GM18909 (cell line): ENCODE results near the gene LGALS9C.
A peak's percentile ranks its signal among the peaks of the same experiment; 100 is the strongest.
"Not testable (repeated sequence)": the region's sequence is repeated elsewhere in the genome, so short reads cannot be mapped to it uniquely, and the experiment has no call there.

Experiments
- ATAC-seq: cut with Tn5 transposase; IDR thresholded peaks from one replicate; pipeline ENCODE4 v1.9.1; 2021; ENCODE audit warnings: mild to moderate bottlenecking; ENCODE audit not compliant: unreplicated experiment, poor library complexity

Gene LGALS9C

GRCh38 chr17:18476508-18477308 is at the start of gene LGALS9C:
Gene LGALS9C (plus strand): TSS chr17:18476789. CDS start chr17:18476855, 66 bp downstream.
- peak; percentile 89 for ATAC-seq

- not testable (repeated sequence) for ATAC-seq
Measured at GRCh38 chr17:18432206-18432605, 44.4 kb upstream of the LGALS9C start.

GRCh38 chr17:18439465-18439870 is 37.1 kb upstream of the LGALS9C start:
- not testable (repeated sequence) for ATAC-seq

- not testable (repeated sequence) for ATAC-seq
Measured at GRCh38 chr17:18442093-18442492, 34.5 kb upstream of the LGALS9C start.

GRCh38 chr17:18442532-18442931 is 34.1 kb upstream of the LGALS9C start:
- ATAC-seq = not testable (repeated sequence)

- not testable (repeated sequence) for ATAC-seq
Measured at GRCh38 chr17:18447476-18448205, 28.9 kb upstream of the LGALS9C start.

GRCh38 chr17:18448311-18448710 is 28.3 kb upstream of the LGALS9C start:
- not testable (repeated sequence) for ATAC-seq

GRCh38 chr17:18449833-18450232 is 26.8 kb upstream of the LGALS9C start:
- not testable (repeated sequence) for ATAC-seq

GRCh38 chr17:18450998-18451397 is 25.6 kb upstream of the LGALS9C start:
- ATAC-seq = not testable (repeated sequence)

GRCh38 chr17:18451969-18452368 is 24.6 kb upstream of the LGALS9C start:
- ATAC-seq = not testable (repeated sequence)

GRCh38 chr17:18459035-18459434 is 17.6 kb upstream of the LGALS9C start:
- not testable (repeated sequence) for ATAC-seq

- not testable (repeated sequence) for ATAC-seq
Measured at GRCh38 chr17:18463831-18464502, 12.6 kb upstream of the LGALS9C start.

- ATAC-seq = not testable (repeated sequence)
Measured at GRCh38 chr17:18466250-18466983, 10.2 kb upstream of the LGALS9C start.

- not testable (repeated sequence) for ATAC-seq
Measured at GRCh38 chr17:18467001-18467400, 9.6 kb upstream of the LGALS9C start.

GRCh38 chr17:18468472-18469171 is 8.0 kb upstream of the LGALS9C start:
- ATAC-seq = not testable (repeated sequence)

- ATAC-seq = not testable (repeated sequence)
Measured at GRCh38 chr17:18469837-18470236, 6.8 kb upstream of the LGALS9C start.

GRCh38 chr17:18470345-18470930 is 6.2 kb upstream of the LGALS9C start:
- ATAC-seq = not testable (repeated sequence)

GRCh38 chr17:18473967-18474366 is 2.6 kb upstream of the LGALS9C start:
- not testable (repeated sequence) for ATAC-seq

- ATAC-seq = not testable (repeated sequence)
Measured at GRCh38 chr17:18474754-18475153, 1.8 kb upstream of the LGALS9C start.
